HEK293 (cell line): Measurements from ENCODE around the gene SLC47A2.

Experiments
- CTCF ChIA-PET: fragments of 350-600 bp; formaldehyde crosslinking; extraction: SDS; loops from one replicate; lab custom pipeline; 2021; ENCODE audit warnings: antibody characterized with exemption; lab: Yijun Ruan, JAX
- POLR2A ChIA-PET: fragments of 300-600 bp; formaldehyde crosslinking; extraction: SDS; loops from one replicate; lab custom pipeline; 2020; ENCODE audit warnings: antibody characterized with exemption, inconsistent platforms; lab: Yijun Ruan, JAX
- H3K27ac ChIP-seq: fragments of 200-500 bp; sonication (Bioruptor generic); 2 replicates; pipeline ENCODE4 v1.5.1; 2014; ENCODE audit warnings: low read depth, low read length, control low read depth, inconsistent platforms; ENCODE audit errors: extremely low read depth
- H3K36me3 ChIP-seq, 2 experiments: fragments of 200-500 bp in 1 of 2; sonication (Bioruptor generic) in 1 of 2; 1 replicate in 1 of 2; 2 replicates in 1 of 2; pipeline ENCODE4 v1.5.1; 2014 to 2017; ENCODE audit warnings: inconsistent platforms in 2 of 2, low read length in 2 of 2; ENCODE audit not compliant: control insufficient read depth in 2 of 2, insufficient read depth in 1 of 2
- H3K4me1 ChIP-seq: fragments of 200-500 bp; sonication (Bioruptor generic); 2 replicates; pipeline ENCODE4 v1.5.1; 2014; ENCODE audit warnings: mild to moderate bottlenecking, low read length, inconsistent platforms; ENCODE audit not compliant: control insufficient read depth, insufficient read depth
- H3K4me3 ChIP-seq: 2 replicates; pipeline ENCODE4 v1.5.1; 2011; ENCODE audit warnings: low read depth, mild to moderate bottlenecking, control low read depth, low read length, moderate library complexity
- H3K9me3 ChIP-seq: fragments of 200-500 bp; sonication (Bioruptor generic); 2 replicates; pipeline ENCODE4 v1.5.1; 2014; ENCODE audit warnings: low read depth, low read length, inconsistent platforms; ENCODE audit not compliant: control insufficient read depth, insufficient read depth
- KLF17 ChIP-seq: fragments of 450-650 bp; formaldehyde crosslinking; IDR thresholded peaks from 2 replicates; pipeline ENCODE4 v1.5.1; 2016; ENCODE audit warnings: missing biosample characterization, missing genetic modification characterization
- SCRT2 ChIP-seq: fragments of 450-650 bp; formaldehyde crosslinking; IDR thresholded peaks from 2 replicates; pipeline ENCODE4 v1.5.1; 2016; ENCODE audit warnings: missing biosample characterization, missing genetic modification characterization
- YY1 ChIP-seq: fragments of 450-650 bp; formaldehyde crosslinking; IDR thresholded peaks from 2 replicates; pipeline ENCODE4 v1.5.1; 2018; ENCODE audit warnings: missing biosample characterization, missing genetic modification characterization
- ZBTB17 ChIP-seq: fragments of 450-650 bp; formaldehyde crosslinking; IDR thresholded peaks from 2 replicates; pipeline ENCODE4 v1.5.1; 2016; ENCODE audit warnings: missing biosample characterization, missing genetic modification characterization
- ZEB2 ChIP-seq: fragments of 450-650 bp; formaldehyde crosslinking; IDR thresholded peaks from 2 replicates; pipeline ENCODE4 v1.5.1; 2016; ENCODE audit warnings: missing biosample characterization, missing genetic modification characterization
- ZNF146 ChIP-seq: fragments of 450-650 bp; formaldehyde crosslinking; IDR thresholded peaks from 2 replicates; pipeline ENCODE4 v1.5.1; 2016; ENCODE audit warnings: missing biosample characterization, missing genetic modification characterization
- ZNF335 ChIP-seq: fragments of 450-650 bp; formaldehyde crosslinking; conservative IDR thresholded peaks from 2 replicates; pipeline ENCODE4 v1.5.1; 2016; ENCODE audit warnings: missing biosample characterization, missing genetic modification characterization
- ZNF544 ChIP-seq: fragments of 450-650 bp; formaldehyde crosslinking; IDR thresholded peaks from 2 replicates; pipeline ENCODE4 v1.5.0; 2017; ENCODE audit warnings: missing biosample characterization, missing genetic modification characterization
- ZNF792 ChIP-seq: fragments of 450-650 bp; formaldehyde crosslinking; IDR thresholded peaks from 2 replicates; pipeline ENCODE4 v1.5.1; 2016; ENCODE audit warnings: missing biosample characterization, missing genetic modification characterization
- ZXDB ChIP-seq: fragments of 450-650 bp; formaldehyde crosslinking; IDR thresholded peaks from 2 replicates; pipeline ENCODE4 v1.5.1; 2016; ENCODE audit warnings: missing biosample characterization, missing genetic modification characterization
- TF ChIP-seq, protein P1 (sequence below): fragments of 450-650 bp; formaldehyde crosslinking; IDR thresholded peaks from 2 replicates; pipeline ENCODE4 v1.5.1; 2017; ENCODE audit warnings: missing biosample characterization, missing genetic modification characterization
- TF ChIP-seq, protein P2 (sequence below): fragments of 450-650 bp; formaldehyde crosslinking; IDR thresholded peaks from 2 replicates; pipeline ENCODE4 v1.5.1; 2017; ENCODE audit warnings: missing biosample characterization, missing genetic modification characterization
- TF ChIP-seq, protein P3 (sequence below): fragments of 450-650 bp; formaldehyde crosslinking; IDR thresholded peaks from 2 replicates; pipeline ENCODE4 v1.5.1; 2016; ENCODE audit warnings: missing biosample characterization, missing genetic modification characterization, borderline replicate concordance

Gene SLC47A2

DNA sequence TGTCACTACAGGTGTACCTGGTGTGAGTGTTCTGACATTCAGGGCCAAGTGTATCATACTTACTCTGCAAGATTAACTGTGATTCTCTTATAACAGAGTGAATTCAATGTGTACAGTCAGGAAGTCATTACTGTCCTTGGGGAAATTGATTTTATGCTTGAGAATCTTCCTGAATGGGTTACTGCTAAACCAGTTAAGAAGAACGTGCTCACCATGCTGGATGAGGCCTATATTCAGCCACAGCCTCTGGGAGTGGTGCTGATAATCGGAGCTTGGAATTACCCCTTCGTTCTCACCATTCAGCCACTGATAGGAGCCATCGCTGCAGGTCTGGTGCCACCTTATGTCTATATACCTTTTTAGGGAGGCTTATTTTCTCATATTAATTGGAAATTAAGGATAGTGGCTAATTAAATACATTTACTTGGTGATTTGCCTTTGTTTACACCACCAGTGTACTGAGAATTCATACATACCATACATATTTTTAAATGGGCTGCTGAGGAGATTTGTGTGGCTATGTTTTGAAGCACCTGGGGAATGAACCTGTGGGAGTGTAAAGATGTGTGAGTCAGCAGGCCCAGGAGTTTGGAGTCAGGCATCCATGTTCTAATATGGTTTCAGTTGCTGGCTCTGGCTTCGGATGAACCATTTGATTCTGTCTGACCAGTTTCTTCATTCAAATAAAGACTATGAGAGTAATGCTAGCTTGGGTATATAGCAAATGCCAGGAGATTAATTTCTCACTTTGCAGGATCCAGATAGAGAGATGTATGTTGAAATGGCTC is 64.7 kb downstream of the SLC47A2 start:
- Histone ChIP-seq H3K4me3 (no peak overlapping the region), H3K4me1 (peaks cover 12% of the 10 kb centered on the region), H3K27ac (no peak overlapping the region), H3K36me3 (peaks cover 6 to 54% of the 10 kb centered on the region in 2 experiments), H3K9me3 (peaks cover 5% of the 10 kb centered on the region)
- POLR2A ChIA-PET, result no interaction called here
- CTCF ChIA-PET, result interaction anchor here (0.7 to 1.8 kb wide), 2 partner anchors 37 to 111 kb away, joined by 3 to 5 read pairs; no protein-coding TSS in a partner anchor
- TF ChIP-seq SCRT2 (tag by site-specific recombination) (peak; percentile 42; the same call in 1 of the 2 replicates), ZNF544 (no peak), ZXDB (tag by site-specific recombination) (no peak)
- TF ChIP-seq, protein P1, sequence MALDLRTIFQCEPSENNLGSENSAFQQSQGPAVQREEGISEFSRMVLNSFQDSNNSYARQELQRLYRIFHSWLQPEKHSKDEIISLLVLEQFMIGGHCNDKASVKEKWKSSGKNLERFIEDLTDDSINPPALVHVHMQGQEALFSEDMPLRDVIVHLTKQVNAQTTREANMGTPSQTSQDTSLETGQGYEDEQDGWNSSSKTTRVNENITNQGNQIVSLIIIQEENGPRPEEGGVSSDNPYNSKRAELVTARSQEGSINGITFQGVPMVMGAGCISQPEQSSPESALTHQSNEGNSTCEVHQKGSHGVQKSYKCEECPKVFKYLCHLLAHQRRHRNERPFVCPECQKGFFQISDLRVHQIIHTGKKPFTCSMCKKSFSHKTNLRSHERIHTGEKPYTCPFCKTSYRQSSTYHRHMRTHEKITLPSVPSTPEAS (tag by site-specific recombination), result no peak

DNA sequence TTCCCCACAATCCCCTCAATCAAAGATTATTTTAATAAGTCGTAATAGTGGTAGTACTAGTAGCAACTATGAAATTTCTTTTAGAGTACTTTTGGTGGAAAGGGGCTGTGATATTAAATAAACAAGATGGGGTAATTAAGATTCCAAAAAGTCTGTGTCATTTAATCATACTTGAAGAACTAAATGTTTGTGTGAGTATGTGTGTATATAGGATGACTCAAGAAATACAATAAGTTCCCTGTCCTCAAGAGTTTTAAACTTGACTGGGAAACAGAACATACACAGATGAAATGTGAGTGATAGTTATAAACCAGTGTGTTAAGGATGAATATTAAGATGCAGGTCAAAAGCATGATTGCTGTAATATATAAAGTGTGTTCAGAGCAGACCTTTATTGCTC is 65.6 kb downstream of the SLC47A2 start:
- no peak for TF ChIP-seq YY1 (tag by site-specific recombination)
- no peak for TF ChIP-seq ZBTB17 (tag by site-specific recombination)
- TF ChIP-seq, protein P2, sequence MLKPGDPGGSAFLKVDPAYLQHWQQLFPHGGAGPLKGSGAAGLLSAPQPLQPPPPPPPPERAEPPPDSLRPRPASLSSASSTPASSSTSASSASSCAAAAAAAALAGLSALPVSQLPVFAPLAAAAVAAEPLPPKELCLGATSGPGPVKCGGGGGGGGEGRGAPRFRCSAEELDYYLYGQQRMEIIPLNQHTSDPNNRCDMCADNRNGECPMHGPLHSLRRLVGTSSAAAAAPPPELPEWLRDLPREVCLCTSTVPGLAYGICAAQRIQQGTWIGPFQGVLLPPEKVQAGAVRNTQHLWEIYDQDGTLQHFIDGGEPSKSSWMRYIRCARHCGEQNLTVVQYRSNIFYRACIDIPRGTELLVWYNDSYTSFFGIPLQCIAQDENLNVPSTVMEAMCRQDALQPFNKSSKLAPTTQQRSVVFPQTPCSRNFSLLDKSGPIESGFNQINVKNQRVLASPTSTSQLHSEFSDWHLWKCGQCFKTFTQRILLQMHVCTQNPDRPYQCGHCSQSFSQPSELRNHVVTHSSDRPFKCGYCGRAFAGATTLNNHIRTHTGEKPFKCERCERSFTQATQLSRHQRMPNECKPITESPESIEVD (tag by site-specific recombination), result peak; percentile 37; the same call in 1 of the 2 replicates
- no peak for TF ChIP-seq KLF17
- no peak overlapping the region; the same call in 1 of the 2 replicates for H3K4me3 ChIP-seq
- peaks cover 6 to 46% of the 10 kb centered on the region in 2 experiments; a peak in 2 of 3 replicates for H3K36me3 ChIP-seq
- H3K9me3 ChIP-seq, result peaks cover 5% of the 10 kb centered on the region
- ChIA-PET CTCF (no interaction called here), POLR2A (no interaction called here)
- H3K27ac ChIP-seq, result no peak overlapping the region
- H3K4me1 ChIP-seq, result peaks cover 16% of the 10 kb centered on the region

DNA sequence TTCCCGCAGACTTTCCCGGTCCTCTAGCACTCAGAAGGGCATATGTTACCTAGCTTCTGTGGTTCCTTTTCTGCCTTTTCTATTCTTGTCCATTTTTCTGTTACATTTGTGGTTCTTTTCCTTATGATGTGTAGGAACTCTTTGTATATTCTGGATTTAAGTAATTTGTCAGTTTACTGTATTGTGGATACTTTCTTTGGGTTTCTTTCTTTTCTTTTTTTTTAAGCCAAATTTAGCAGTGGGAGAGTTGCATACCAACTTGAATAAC is 67.2 kb downstream of the SLC47A2 start:
- no peaks in the 10 kb centered on the region for H3K9me3 ChIP-seq
- CTCF ChIA-PET, result interaction anchor here (0.6 to 5.1 kb wide), 8 partner anchors 10 to 287 kb away, joined by 3 to 35 read pairs (median 6); partner anchors contain the start of gene B9D1
- peak; percentile 36; the same call in 1 of the 2 replicates for TF ChIP-seq ZNF335 (tag by site-specific recombination)
- TF ChIP-seq SCRT2 (tag by site-specific recombination), result no peak
- no peak for TF ChIP-seq ZNF544
- no peak for TF ChIP-seq ZNF146
- peaks cover 21% of the 10 kb centered on the region for H3K4me1 ChIP-seq
- H3K36me3 ChIP-seq, result peaks cover 6 to 30% of the 10 kb centered on the region in 2 experiments; a peak in 2 of 3 replicates
- peak overlapping the region; percentile 86 for H3K4me3 ChIP-seq
- POLR2A ChIA-PET, result interaction anchor here (1.1 to 2.7 kb wide), 20 partner anchors 10 to 329 kb away, joined by 3 to 29 read pairs (median 8); partner anchors contain the start of genes AKAP10, MAPK7 and SLC47A1
- peak overlapping the region; percentile 74 for H3K27ac ChIP-seq

GRCh38 chr17:19648475-19649273 is 67.7 kb downstream of the SLC47A2 start, which contains the start of gene ALDH3A2:
TSS of gene ALDH3A2 (plus strand) at chr17:19648751. CDS start at chr17:19648972, 221 bp downstream.
- ChIA-PET CTCF (interaction anchor here (0.6 to 5.1 kb wide), 15 partner anchors 11 to 1509 kb away, joined by 3 to 35 read pairs (median 4); partner anchors contain the start of gene B9D1), POLR2A (interaction anchor here (0.5 to 2.7 kb wide), 38 partner anchors 8 to 329 kb away, joined by 3 to 29 read pairs (median 4); partner anchors contain the start of genes AKAP10, MAPK7, SLC47A1 and ULK2)
- H3K27ac ChIP-seq, result peak within 1 kb of the TSS; percentile 74
- peak within 1 kb of the TSS; percentile 86 for H3K4me3 ChIP-seq
- H3K9me3 ChIP-seq, result no peaks in the 10 kb centered on the region
- peaks cover 6 to 24% of the 10 kb centered on the region in 2 experiments; a peak in 2 of 3 replicates for H3K36me3 ChIP-seq
- peaks cover 21% of the 10 kb centered on the region for H3K4me1 ChIP-seq
- TF ChIP-seq, protein P3, sequence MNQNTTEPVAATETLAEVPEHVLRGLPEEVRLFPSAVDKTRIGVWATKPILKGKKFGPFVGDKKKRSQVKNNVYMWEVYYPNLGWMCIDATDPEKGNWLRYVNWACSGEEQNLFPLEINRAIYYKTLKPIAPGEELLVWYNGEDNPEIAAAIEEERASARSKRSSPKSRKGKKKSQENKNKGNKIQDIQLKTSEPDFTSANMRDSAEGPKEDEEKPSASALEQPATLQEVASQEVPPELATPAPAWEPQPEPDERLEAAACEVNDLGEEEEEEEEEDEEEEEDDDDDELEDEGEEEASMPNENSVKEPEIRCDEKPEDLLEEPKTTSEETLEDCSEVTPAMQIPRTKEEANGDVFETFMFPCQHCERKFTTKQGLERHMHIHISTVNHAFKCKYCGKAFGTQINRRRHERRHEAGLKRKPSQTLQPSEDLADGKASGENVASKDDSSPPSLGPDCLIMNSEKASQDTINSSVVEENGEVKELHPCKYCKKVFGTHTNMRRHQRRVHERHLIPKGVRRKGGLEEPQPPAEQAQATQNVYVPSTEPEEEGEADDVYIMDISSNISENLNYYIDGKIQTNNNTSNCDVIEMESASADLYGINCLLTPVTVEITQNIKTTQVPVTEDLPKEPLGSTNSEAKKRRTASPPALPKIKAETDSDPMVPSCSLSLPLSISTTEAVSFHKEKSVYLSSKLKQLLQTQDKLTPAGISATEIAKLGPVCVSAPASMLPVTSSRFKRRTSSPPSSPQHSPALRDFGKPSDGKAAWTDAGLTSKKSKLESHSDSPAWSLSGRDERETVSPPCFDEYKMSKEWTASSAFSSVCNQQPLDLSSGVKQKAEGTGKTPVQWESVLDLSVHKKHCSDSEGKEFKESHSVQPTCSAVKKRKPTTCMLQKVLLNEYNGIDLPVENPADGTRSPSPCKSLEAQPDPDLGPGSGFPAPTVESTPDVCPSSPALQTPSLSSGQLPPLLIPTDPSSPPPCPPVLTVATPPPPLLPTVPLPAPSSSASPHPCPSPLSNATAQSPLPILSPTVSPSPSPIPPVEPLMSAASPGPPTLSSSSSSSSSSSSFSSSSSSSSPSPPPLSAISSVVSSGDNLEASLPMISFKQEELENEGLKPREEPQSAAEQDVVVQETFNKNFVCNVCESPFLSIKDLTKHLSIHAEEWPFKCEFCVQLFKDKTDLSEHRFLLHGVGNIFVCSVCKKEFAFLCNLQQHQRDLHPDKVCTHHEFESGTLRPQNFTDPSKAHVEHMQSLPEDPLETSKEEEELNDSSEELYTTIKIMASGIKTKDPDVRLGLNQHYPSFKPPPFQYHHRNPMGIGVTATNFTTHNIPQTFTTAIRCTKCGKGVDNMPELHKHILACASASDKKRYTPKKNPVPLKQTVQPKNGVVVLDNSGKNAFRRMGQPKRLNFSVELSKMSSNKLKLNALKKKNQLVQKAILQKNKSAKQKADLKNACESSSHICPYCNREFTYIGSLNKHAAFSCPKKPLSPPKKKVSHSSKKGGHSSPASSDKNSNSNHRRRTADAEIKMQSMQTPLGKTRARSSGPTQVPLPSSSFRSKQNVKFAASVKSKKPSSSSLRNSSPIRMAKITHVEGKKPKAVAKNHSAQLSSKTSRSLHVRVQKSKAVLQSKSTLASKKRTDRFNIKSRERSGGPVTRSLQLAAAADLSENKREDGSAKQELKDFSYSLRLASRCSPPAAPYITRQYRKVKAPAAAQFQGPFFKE (tag by site-specific recombination), result no peak
- TF ChIP-seq ZNF792 (no peak; the same call in 1 of the 2 replicates), ZEB2 (tag by site-specific recombination) (peak; percentile 88)
